Fibroblast of villous mesenchyme (primary cell): Measurements from ENCODE around the gene FAM222A. TPM values are rescaled to one million over a fixed set of nuclear protein-coding genes. Genes with fewer than 3 reads are reported as not detected.

Source experiments
- DNase-seq: peaks from one replicate; pipeline ENCODE4 v3.0.0-alpha.2; 2010; ENCODE audit warnings: low read depth
- H3K4me3 ChIP-seq: 2 replicates; pipeline ENCODE4 v1.5.1; 2011; ENCODE audit warnings: low read depth, mild to moderate bottlenecking, low read length
- CTCF ChIP-seq: IDR thresholded peaks from 2 replicates; pipeline ENCODE4 v1.5.1; 2012; ENCODE audit warnings: low read depth, mild to moderate bottlenecking, low read length; ENCODE audit not compliant: insufficient read depth
- total RNA-seq: library from RNA; depleted of rRNA; stranded (reverse); fragments of >200 nt; gene quantifications from 2 replicates; pipeline ENCODE4 v1.2.3, GENCODE V29; 2012

The FAM222A gene
- total RNA-seq, 1 donor = 0.43 TPM

GRCh38 chr12:109675411-109675810, 38.2 kb upstream of the FAM222A start:
- no peak for DNase-seq
- H3K4me3 ChIP-seq = no peak overlapping the region
- TF ChIP-seq CTCF = no peak

DNA sequence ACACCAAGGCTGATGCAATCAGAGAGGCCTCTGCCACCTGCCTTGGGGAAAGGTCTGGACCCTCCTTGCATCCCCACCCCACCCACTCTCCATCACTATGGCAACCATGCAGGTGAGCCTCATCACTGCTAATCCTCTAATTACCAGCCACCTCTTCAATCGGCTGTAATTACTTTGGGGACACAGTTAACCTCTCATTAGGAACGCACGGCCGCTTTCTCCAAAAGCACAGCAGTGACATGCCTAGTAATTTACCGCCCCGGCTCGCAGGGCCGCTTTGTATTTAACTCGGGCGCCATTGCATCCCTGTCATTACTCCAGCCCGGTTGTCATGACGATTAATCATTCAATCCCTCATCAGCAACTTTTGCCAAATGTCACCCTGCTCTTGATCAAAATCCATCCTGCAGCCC, 36.3 kb upstream of the FAM222A start:
- no peak for TF ChIP-seq CTCF
- no peak overlapping the region for H3K4me3 ChIP-seq
- DNase-seq = no peak

GRCh38 chr12:109678719-109679118, 34.9 kb upstream of the FAM222A start:
- no peak for TF ChIP-seq CTCF
- DNase-seq = no peak
- H3K4me3 ChIP-seq = no peak overlapping the region

DNA sequence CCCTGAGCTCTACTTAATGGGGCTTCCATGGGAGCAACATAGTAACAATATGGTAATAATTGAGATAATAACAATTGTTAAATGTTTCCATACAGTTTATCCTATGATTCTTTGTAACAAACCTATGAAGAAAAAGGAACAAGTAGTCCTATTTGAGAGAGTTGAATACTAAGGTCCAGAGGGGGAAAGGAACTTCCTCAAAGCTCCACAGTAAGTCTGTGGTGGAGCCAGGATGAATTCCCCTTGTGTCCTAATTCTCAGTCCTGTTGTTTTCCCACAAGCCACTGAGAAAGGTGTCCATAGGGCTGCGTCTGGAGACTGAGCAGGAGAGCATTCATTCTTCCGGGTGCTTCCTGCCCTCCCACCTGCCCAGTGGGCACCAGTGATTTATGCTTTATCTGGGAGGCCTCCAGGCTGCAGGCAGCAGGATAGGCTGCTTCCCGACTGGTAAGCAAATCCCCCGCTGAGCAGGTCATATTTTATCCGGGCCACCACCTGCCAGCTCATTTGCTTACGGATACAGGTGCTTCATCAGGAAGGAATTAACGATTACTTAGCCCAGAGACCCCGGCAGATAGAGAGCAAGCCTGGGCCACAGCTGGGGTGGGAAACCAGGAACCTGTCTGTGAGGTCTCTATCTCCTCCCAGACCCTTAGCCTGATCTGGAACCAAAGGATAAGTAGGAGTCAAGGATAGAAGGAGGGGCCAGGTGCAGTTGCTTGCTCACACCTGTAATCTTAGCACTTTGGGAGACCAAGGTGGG, 33.9 kb upstream of the FAM222A start:
- no peak overlapping the region for H3K4me3 ChIP-seq
- no peak for DNase-seq
- TF ChIP-seq CTCF = no peak

- no peak for DNase-seq
- no peak for TF ChIP-seq CTCF
- H3K4me3 ChIP-seq = no peak overlapping the region
Observed at GRCh38 chr12:109680264-109681005, 33.2 kb upstream of the FAM222A start.

GRCh38 chr12:109681986-109682707, 31.5 kb upstream of the FAM222A start:
- no peak overlapping the region for H3K4me3 ChIP-seq
- no peak for TF ChIP-seq CTCF
- DNase-seq = no peak
